ENCODE results near the gene IGDCC3.

IGDCC3 gene

GRCh38 chr15:65329288-65329983 is 48.4 kb downstream of the IGDCC3 start:
- DNase-seq (ENCODE audit: low read depth in 2 of 2, low spot score in 1 of 2): no peak

GRCh38 chr15:65328506-65329287 is 49.1 kb downstream of the IGDCC3 start:
- DNase-seq (ENCODE audit: low read depth in 2 of 2, low spot score in 1 of 2): no peak

- DNase-seq (ENCODE audit: low read depth in 2 of 2, low spot score in 1 of 2): no peak
Measured at GRCh38 chr15:65327651-65328393, 50.0 kb downstream of the IGDCC3 start.

GRCh38 chr15:65326818-65327217 is 51.0 kb downstream of the IGDCC3 start:
- DNase-seq (ENCODE audit: low read depth in 2 of 2, low spot score in 1 of 2): no peak

- DNase-seq (ENCODE audit: low read depth in 2 of 2, low spot score in 1 of 2): no peak
Measured at GRCh38 chr15:65326117-65326526, 51.7 kb downstream of the IGDCC3 start.

GRCh38 chr15:65323071-65323511 is 54.7 kb downstream of the IGDCC3 start:
- no peak for DNase-seq (ENCODE audit: low read depth in 2 of 2, low spot score in 1 of 2)

GRCh38 chr15:65318870-65319356 is 58.9 kb downstream of the IGDCC3 start:
- DNase-seq (ENCODE audit: low read depth in 2 of 2, low spot score in 1 of 2): peak; percentile 47 to 50

- no peak for DNase-seq (ENCODE audit: low read depth in 2 of 2, low spot score in 1 of 2)
Measured at GRCh38 chr15:65312400-65312916, 65.3 kb downstream of the IGDCC3 start.

- DNase-seq (ENCODE audit: low read depth in 2 of 2, low spot score in 1 of 2): no peak
Measured at GRCh38 chr15:65311760-65312159, 66.0 kb downstream of the IGDCC3 start.

- DNase-seq (ENCODE audit: low read depth in 2 of 2, low spot score in 1 of 2): no peak
Measured at GRCh38 chr15:65310431-65311137, 67.2 kb downstream of the IGDCC3 start.

- no peak for DNase-seq (ENCODE audit: low read depth in 2 of 2, low spot score in 1 of 2)
Measured at GRCh38 chr15:65309882-65310418, 67.9 kb downstream of the IGDCC3 start.

GRCh38 chr15:65307978-65308377 is 69.8 kb downstream of the IGDCC3 start:
- DNase-seq (ENCODE audit: low read depth in 2 of 2, low spot score in 1 of 2): no peak

- no peak for DNase-seq (ENCODE audit: low read depth in 2 of 2, low spot score in 1 of 2)
Measured at GRCh38 chr15:65306551-65306950, 71.3 kb downstream of the IGDCC3 start.

- DNase-seq (ENCODE audit: low read depth in 2 of 2, low spot score in 1 of 2): no peak
Measured at GRCh38 chr15:65305776-65306175, 72.0 kb downstream of the IGDCC3 start.

GRCh38 chr15:65305150-65305758 is 72.5 kb downstream of the IGDCC3 start:
- no peak for DNase-seq (ENCODE audit: low read depth in 2 of 2, low spot score in 1 of 2)

- peak; percentile 46 to 57 for DNase-seq (ENCODE audit: low read depth in 2 of 2, low spot score in 1 of 2)
Measured at GRCh38 chr15:65304381-65305149, 73.2 kb downstream of the IGDCC3 start, which contains the start of gene RNU5B-1. TSS of gene RNU5B-1 (plus strand) at chr15:65304677.

- no peak for DNase-seq (ENCODE audit: low read depth in 2 of 2, low spot score in 1 of 2)
Measured at GRCh38 chr15:65303687-65304380, 74.0 kb downstream of the IGDCC3 start.

GRCh38 chr15:65302061-65302460 is 75.7 kb downstream of the IGDCC3 start:
- DNase-seq (ENCODE audit: low read depth in 2 of 2, low spot score in 1 of 2): no peak

Measured in stimulated activated CD8-positive, alpha-beta memory T cell treated with anti-CD3 and anti-CD28 coated beads, Interleukin-4, amount 100 ng/mL, for 4 hours (primary cell).